KBM-7 (cell line): Measurements from ENCODE around the gene ZNF460.
"Not testable (repeated sequence)": the region's sequence is repeated elsewhere in the genome, so short reads cannot be mapped to it uniquely, and the experiment has no call there.

Experiments used
- DNase-seq: peaks from one replicate; pipeline ENCODE4 v3.0.0-alpha.2; 2015
- in situ Hi-C: fragments of 300-500 bp; cut with MboI; formaldehyde crosslinking; loops from 2 replicates; pipeline ENCODE4 v1.14.3; 2020; ENCODE audit warnings: low sequenced_read_pairs, low pct_unique_long_range_greater_than_20kb, mixed read lengths

Gene ZNF460

GRCh38 chr19:57278481-57278880, 1.8 kb upstream of the ZNF460 start:
- in situ Hi-C loops, DNase-seq: not testable (repeated sequence)

- peak; percentile 91 for DNase-seq
- in situ Hi-C loops = no loop called here
Observed at GRCh38 chr19:57279418-57280164, 694 bp upstream of the ZNF460 start.

GRCh38 chr19:57280962-57281400, 696 bp downstream of the ZNF460 start:
- DNase-seq = peak; percentile 57
- in situ Hi-C loops = no loop called here

GRCh38 chr19:57282011-57282643, 1.8 kb downstream of the ZNF460 start:
- in situ Hi-C loops = no loop called here
- DNase-seq = no peak

- in situ Hi-C loops = no loop called here
- no peak for DNase-seq
Observed at GRCh38 chr19:57288373-57288772, 8.1 kb downstream of the ZNF460 start.

- in situ Hi-C loops = no loop called here
- DNase-seq = no peak
Observed at GRCh38 chr19:57290970-57291369, 10.7 kb downstream of the ZNF460 start.

GRCh38 chr19:57292547-57292946, 12.3 kb downstream of the ZNF460 start:
- no peak for DNase-seq
- in situ Hi-C loops = no loop called here

GRCh38 chr19:57293719-57294118, 13.4 kb downstream of the ZNF460 start:
- in situ Hi-C loops = no loop called here
- no peak for DNase-seq

GRCh38 chr19:57302020-57302465, 21.8 kb downstream of the ZNF460 start:
- in situ Hi-C loops = no loop called here
- DNase-seq = no peak

GRCh38 chr19:57302727-57303401, 22.6 kb downstream of the ZNF460 start:
- no peak for DNase-seq
- in situ Hi-C loops = no loop called here

GRCh38 chr19:57305056-57305455, 24.8 kb downstream of the ZNF460 start:
- in situ Hi-C loops = no loop called here
- DNase-seq = no peak

GRCh38 chr19:57308514-57308913, 28.2 kb downstream of the ZNF460 start:
- in situ Hi-C loops = no loop called here
- no peak for DNase-seq

GRCh38 chr19:57310792-57311191, 30.5 kb downstream of the ZNF460 start:
- no peak for DNase-seq
- in situ Hi-C loops = no loop called here

- DNase-seq = no peak
- in situ Hi-C loops = no loop called here
Observed at GRCh38 chr19:57314146-57314545, 33.9 kb downstream of the ZNF460 start.

GRCh38 chr19:57317503-57317902, 37.2 kb downstream of the ZNF460 start:
- in situ Hi-C loops = no loop called here
- no peak for DNase-seq

- in situ Hi-C loops = no loop called here
- DNase-seq = no peak
Observed at GRCh38 chr19:57319869-57320179, 39.5 kb downstream of the ZNF460 start.

GRCh38 chr19:57320180-57321084, 40.1 kb downstream of the ZNF460 start, which contains the start of gene ZNF543:
ZNF543 (plus strand) TSS chr19:57320472; CDS start chr19:57320854, 382 bp downstream.
- in situ Hi-C loops = no loop called here
- DNase-seq = peak; percentile 96

- DNase-seq = no peak
- in situ Hi-C loops = no loop called here
Observed at GRCh38 chr19:57321116-57321515, 40.8 kb downstream of the ZNF460 start.

- DNase-seq = peak; percentile 28
- in situ Hi-C loops = no loop called here
Observed at GRCh38 chr19:57321751-57322150, 41.5 kb downstream of the ZNF460 start.
